GM19239 (cell line): ENCODE data around the gene RPL37.
"Not testable (repeated sequence)": the region's sequence is repeated elsewhere in the genome, so short reads cannot be mapped to it uniquely, and the experiment has no call there.

ENCODE experiments used
- DNase-seq: peaks from one replicate; pipeline ENCODE4 v3.0.0; 2011; ENCODE audit warnings: low spot score; ENCODE audit not compliant: insufficient read length
- FAIRE-seq: peaks from 2 replicates; lab custom pipeline; 2011; peaks lifted over from hg19 to GRCh38; lab: Jason Lieb, UNC

RPL37 gene

GRCh38 chr5:40838086-40838485, 3.1 kb upstream of the RPL37 start:
- DNase-seq (no peak), FAIRE-seq (no peak)

GRCh38 chr5:40834391-40834848, 602 bp downstream of the RPL37 start:
- FAIRE-seq, result no peak
- DNase-seq, result no peak

- DNase-seq (no peak), FAIRE-seq (no peak)
These were observed 1.3 kb downstream of the RPL37 start for GRCh38 chr5:40833712-40834229.

- no peak for FAIRE-seq
- DNase-seq, result no peak
These were observed 2.7 kb downstream of the RPL37 start for GRCh38 chr5:40832345-40832744.

DNA sequence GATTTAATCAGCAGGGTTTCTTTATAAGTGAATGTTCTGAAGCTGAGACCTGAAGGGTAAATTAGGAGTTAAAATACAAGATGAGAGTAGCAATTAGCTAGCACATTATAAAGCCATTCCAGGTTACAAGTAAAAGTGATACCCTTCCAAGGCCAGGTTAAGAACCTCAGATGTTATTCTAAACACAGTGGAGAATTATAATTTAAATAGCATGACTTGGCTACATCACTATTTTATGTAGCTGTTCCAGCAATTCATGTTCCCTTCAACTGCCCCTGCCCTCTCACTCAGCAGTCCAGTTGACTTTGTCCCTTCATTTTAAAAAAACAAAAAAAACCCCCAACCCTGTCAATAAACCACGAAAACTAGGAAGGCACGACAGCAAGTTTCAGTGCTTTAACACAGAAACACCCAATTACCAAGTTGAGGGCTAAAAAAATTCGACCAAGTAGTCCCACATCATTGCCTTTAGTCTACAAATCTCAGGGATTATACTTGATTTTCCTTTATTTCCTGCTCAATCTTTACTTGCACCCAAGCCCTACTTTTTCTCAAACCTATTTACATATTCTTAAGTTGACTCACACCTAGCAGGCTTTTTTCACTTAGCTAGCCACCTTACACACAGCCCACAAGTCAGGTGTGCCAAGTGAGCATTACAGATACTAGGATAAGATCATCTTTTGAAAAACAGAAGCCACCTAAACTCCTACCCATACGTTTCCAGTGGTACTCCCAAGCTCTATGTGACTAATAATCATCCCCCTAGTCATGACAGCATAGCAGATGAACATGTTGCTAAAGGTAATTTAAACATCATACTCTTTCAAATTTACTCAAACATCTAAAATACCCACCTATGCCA, 3.4 kb downstream of the RPL37 start:
- no peak for DNase-seq
- no peak for FAIRE-seq

DNA sequence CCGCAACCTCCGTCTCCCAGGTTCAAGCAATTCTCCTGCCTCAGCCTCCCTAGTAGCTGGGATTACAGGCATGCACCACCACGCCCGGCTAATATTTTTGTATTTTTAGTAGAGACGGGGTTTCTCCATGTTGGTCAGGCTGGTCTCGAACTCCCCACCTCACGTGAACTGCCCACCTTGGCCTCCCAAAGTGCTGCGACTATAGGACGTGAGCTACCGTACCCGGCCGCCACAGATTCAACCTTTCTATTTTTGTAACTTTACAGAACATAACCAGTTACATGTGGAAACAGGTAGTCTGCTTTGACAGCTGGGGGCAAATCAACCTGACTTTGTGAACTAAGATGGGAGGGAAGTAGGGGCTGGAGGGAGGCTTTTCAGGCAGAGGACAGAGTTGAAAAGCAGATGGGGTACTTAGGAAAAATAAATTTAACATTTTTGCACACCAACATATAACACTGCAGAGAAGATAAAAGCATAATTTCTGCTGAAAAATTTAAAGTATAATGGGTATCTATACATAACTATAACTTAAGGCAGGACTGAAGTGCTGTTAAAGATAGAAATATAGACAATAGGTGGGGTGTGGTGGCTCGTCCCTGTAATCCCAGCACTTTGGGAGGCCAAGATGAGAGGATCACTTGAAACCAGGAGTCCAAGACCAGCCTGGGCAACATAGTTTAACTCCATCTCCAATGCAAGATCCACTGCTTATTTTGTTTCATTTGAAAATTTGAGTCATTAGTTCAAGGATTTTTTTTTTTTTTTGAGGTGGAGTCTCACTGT, 5.1 kb downstream of the RPL37 start:
- FAIRE-seq (no peak), DNase-seq (no peak)

GRCh38 chr5:40828690-40829661, 6.0 kb downstream of the RPL37 start:
- FAIRE-seq (no peak), DNase-seq (no peak)

DNA sequence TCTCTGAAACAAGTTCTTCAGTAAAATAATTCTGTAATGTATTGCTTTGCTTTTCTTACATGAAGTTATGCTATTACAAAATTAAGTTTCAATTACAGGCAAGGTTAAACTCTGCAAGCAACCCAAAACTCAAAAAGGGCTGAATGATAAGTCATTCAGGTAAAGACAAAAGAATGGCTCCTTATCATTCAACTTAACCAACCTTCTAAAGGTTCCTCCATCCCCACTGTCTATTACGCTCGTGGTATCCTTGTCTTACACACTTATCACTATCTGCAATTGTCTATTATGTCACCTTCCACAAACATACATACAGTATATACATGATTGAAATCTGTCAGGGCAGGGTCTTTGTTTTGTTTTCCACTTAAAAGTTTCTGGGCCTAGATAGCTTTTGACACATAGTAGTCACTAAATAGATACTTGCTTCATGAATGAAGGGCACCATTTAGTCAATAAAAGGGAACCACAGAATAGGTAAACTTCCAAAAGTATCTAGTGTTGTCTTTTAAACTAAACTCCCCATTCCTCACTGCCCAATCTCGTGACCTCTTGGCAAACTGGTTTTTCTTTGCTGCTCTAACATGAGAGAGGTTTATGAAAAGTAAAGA, 6.9 kb downstream of the RPL37 start:
- no peak for DNase-seq

GRCh38 chr5:40827188-40827977, 7.6 kb downstream of the RPL37 start:
- no peak for DNase-seq
- FAIRE-seq, result no peak

More for the DNA sequence above, 6.9 kb downstream of the RPL37 start:
- no peak for FAIRE-seq

GRCh38 chr5:40826489-40827187, 8.4 kb downstream of the RPL37 start:
- DNase-seq, result no peak
- no peak for FAIRE-seq

DNA sequence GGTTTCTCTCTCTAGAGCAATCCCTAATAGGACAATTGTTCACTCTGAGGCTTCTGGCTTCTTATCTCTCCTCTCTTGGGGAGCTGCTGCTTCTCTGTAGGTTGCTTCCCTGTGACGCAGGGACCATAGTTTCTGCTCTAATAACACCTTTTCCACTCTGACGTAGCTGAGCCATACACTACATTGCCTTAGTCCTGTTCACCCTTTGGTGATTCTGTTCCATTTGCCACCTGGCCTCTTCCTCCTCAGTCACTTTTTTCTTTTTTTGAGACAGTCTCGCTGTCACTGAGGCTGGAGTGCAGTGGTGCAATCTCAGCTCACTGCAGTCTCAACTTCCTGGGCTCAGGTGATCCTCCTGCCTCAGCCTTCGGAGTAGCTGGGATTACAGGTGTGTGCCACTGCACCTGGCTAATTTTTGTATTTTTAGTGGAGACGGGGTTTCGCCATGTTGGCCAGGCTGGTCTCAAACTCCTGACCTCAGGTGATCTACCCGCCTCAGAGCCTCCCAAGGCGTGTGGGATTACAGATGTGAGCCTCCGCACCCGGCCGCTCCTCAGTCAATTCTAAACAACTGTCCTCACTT, 9.5 kb downstream of the RPL37 start:
- FAIRE-seq, DNase-seq: not testable (repeated sequence)

- FAIRE-seq (no peak), DNase-seq (no peak)
These were observed 11.6 kb downstream of the RPL37 start for GRCh38 chr5:40823459-40823858.

- no peak for FAIRE-seq
- DNase-seq, result no peak
These were observed 21.2 kb downstream of the RPL37 start for GRCh38 chr5:40813698-40814281.

GRCh38 chr5:40812125-40812524, 22.9 kb downstream of the RPL37 start:
- DNase-seq (no peak), FAIRE-seq (no peak)

GRCh38 chr5:40801771-40802562, 33.1 kb downstream of the RPL37 start:
- FAIRE-seq, result no peak
- DNase-seq, result no peak

DNA sequence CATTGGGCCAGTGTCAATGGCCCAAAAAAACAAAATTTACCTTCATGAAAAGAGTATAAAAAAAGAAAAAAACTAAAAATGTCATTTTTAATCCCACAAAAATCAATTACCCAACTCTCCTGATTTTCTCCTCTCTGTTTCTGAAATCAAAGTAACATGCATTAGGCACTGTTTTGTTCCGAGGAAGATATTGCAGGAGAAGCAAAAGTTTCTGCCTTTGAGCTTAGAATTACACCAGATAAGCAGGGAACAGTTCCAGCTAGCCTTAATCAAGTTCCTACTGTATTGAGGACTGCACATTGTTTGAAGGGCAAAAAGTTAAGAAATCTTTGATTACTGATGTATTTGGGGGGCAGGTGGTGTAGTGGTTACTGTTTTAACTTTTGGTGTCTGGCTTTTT, 35.8 kb downstream of the RPL37 start:
- FAIRE-seq, result no peak
- no peak for DNase-seq

DNA sequence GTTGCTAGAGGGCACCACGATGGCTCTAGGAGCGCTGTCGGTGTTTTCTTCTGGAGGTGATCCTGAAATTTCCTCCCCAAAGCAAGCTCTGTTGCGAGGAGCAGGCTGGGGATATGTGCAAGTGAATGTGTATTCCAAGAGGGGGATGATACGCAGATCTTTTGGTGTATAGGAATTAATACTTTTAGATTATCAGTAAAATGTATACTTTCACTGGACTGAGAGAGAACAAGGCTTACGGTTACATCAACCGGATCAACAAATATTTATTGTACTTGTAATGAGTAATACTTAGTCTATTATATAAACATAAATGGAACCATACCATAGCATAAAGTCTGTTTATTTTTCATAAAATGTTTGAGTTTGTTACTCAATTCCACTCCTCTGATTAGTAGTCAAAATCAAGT, 36.2 kb downstream of the RPL37 start:
- no peak for DNase-seq
- no peak for FAIRE-seq
